Activated T-cell treated with anti-CD3 and anti-CD28 coated beads, Interleukin-2, amount 50 U/mL, for 24 hours (primary cell): Measurements from ENCODE around the gene MIS18A.

Experiments used
- DNase-seq: peaks from one replicate; pipeline ENCODE4 v3.0.0-alpha.2; 2020
- H3K27ac Mint-ChIP-seq: 2 replicates; pipeline ENCODE4 v1.8.0; 2020; ENCODE audit warnings: mild to moderate bottlenecking, mixed read lengths
- H3K27me3 Mint-ChIP-seq: 2 replicates; pipeline ENCODE4 v1.8.0; 2020; ENCODE audit warnings: mixed read lengths
- H3K36me3 Mint-ChIP-seq: 2 replicates; pipeline ENCODE4 v1.8.0; 2020; ENCODE audit warnings: low read depth, mixed read lengths
- H3K4me1 Mint-ChIP-seq: 2 replicates; pipeline ENCODE4 v1.8.0; 2020; ENCODE audit warnings: low read depth, mixed read lengths
- H3K4me3 Mint-ChIP-seq: 2 replicates; pipeline ENCODE4 v1.8.0; 2020; ENCODE audit warnings: mild to moderate bottlenecking, moderate library complexity, mixed read lengths
- H3K9me3 Mint-ChIP-seq: 2 replicates; pipeline ENCODE4 v1.8.0; 2020; ENCODE audit warnings: mixed read lengths

MIS18A gene

GRCh38 chr21:32278518-32279376 is at the start of gene MIS18A:
MIS18A (minus strand) TSS chr21:32279049; CDS start chr21:32279014, 35 bp downstream.
- H3K4me3 Mint-ChIP-seq: peak within 1 kb of the TSS; percentile 100
- no peaks in the 10 kb centered on the region for H3K9me3 Mint-ChIP-seq
- H3K27ac Mint-ChIP-seq: peak within 1 kb of the TSS; percentile 98
- peaks cover 32% of the 10 kb centered on the region for H3K4me1 Mint-ChIP-seq
- H3K27me3 Mint-ChIP-seq: no peaks in the 10 kb centered on the region
- H3K36me3 Mint-ChIP-seq: peaks cover 45% of the 10 kb centered on the region
- peak; percentile 99 for DNase-seq

GRCh38 chr21:32328595-32328994 is 49.7 kb upstream of the MIS18A start:
- Mint-ChIP-seq H3K36me3 (peaks cover 100% of the 10 kb centered on the region), H3K27ac (no peak overlapping the region), H3K9me3 (no peaks in the 10 kb centered on the region), H3K27me3 (no peaks in the 10 kb centered on the region), H3K4me3 (no peak overlapping the region), H3K4me1 (peaks cover 6% of the 10 kb centered on the region)
- no peak for DNase-seq

DNA sequence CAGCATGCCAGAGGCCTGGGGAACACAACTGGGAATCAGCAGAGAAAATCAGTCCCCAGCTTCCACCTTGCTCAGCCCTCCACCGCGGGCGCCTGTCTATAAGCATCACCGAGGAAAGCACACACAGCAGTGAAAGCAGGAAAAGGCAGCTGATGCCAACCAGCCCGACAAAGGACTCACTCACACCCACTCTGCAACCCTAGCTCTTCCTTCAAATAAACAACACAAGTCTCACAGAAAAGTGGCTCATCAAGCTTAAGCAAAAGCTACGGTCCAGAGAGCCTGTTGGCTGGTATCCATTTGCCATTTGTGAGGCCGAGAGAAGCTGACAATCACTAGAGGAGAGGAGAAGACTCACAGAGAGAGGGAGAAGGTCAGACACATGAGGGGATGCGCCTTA is 46.9 kb upstream of the MIS18A start:
- Mint-ChIP-seq H3K36me3 (peaks cover 99% of the 10 kb centered on the region), H3K4me1 (peaks cover 6% of the 10 kb centered on the region), H3K4me3 (no peak overlapping the region), H3K27ac (no peak overlapping the region), H3K9me3 (no peaks in the 10 kb centered on the region), H3K27me3 (no peaks in the 10 kb centered on the region)
- DNase-seq: no peak

- peaks cover 99% of the 10 kb centered on the region for H3K36me3 Mint-ChIP-seq
- H3K4me1 Mint-ChIP-seq: peaks cover 5% of the 10 kb centered on the region
- H3K9me3 Mint-ChIP-seq: no peaks in the 10 kb centered on the region
- H3K27me3 Mint-ChIP-seq: no peaks in the 10 kb centered on the region
- no peak for DNase-seq
- no peak overlapping the region for H3K27ac Mint-ChIP-seq
- no peak overlapping the region for H3K4me3 Mint-ChIP-seq
Observed at GRCh38 chr21:32322676-32323075, 43.8 kb upstream of the MIS18A start.

- Mint-ChIP-seq H3K9me3 (no peaks in the 10 kb centered on the region), H3K4me3 (no peak overlapping the region), H3K27me3 (no peaks in the 10 kb centered on the region), H3K27ac (no peak overlapping the region), H3K4me1 (peaks cover 5% of the 10 kb centered on the region), H3K36me3 (peaks cover 99% of the 10 kb centered on the region)
- DNase-seq: peak; percentile 20
Observed at GRCh38 chr21:32322103-32322502, 43.3 kb upstream of the MIS18A start.

GRCh38 chr21:32321480-32321879 is 42.6 kb upstream of the MIS18A start:
- Mint-ChIP-seq H3K4me3 (no peak overlapping the region), H3K4me1 (peaks cover 1% of the 10 kb centered on the region), H3K27ac (no peak overlapping the region), H3K9me3 (no peaks in the 10 kb centered on the region), H3K36me3 (peaks cover 99% of the 10 kb centered on the region), H3K27me3 (no peaks in the 10 kb centered on the region)
- peak; percentile 12 for DNase-seq

DNA sequence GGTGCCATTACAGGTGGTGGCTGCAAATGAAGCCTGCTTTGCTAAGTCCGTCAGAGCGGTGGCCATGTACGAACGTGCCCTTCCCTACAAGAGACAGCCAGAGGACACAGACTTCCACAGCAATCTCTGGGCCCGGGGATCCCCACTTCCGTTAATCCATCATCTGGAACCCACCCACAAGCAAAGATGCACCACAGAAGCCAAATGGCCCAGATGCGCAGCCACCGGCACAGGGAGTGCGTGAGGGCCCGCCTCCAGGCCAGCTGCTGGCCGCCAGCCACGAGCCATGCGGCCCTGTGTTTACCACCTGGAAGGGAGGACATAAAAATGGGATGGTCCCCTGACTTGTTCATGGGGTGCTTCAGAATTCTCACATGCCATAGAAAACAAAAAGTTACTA is 41.9 kb upstream of the MIS18A start:
- peak; percentile 23 for DNase-seq
- Mint-ChIP-seq H3K27ac (no peak overlapping the region), H3K27me3 (no peaks in the 10 kb centered on the region), H3K4me1 (no peaks in the 10 kb centered on the region), H3K9me3 (no peaks in the 10 kb centered on the region), H3K4me3 (no peak overlapping the region), H3K36me3 (peaks cover 99% of the 10 kb centered on the region)

GRCh38 chr21:32320059-32320458 is 41.2 kb upstream of the MIS18A start:
- Mint-ChIP-seq H3K4me3 (no peak overlapping the region), H3K27ac (peak overlapping the region; percentile 10), H3K36me3 (peaks cover 97% of the 10 kb centered on the region), H3K4me1 (no peaks in the 10 kb centered on the region), H3K9me3 (no peaks in the 10 kb centered on the region), H3K27me3 (no peaks in the 10 kb centered on the region)
- DNase-seq: peak; percentile 25

DNA sequence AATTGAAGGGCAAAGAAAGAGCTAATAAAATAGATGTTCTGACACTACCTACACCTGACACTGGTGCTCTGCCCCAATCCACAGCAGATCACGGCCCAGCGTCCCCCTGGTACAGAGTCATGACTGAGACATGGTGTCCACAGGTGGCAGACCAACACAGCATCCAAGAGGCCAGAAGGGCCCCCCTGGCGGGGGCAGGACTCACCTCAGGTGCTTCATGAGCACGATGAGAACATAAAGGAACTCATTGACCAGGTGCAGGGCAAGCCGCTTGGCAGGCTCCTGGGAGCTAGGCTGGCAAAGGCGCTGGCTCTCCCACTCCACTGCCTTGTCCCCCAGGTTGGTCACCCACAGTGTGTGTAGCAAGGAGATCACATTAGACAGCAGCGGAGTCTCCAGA is 40.2 kb upstream of the MIS18A start:
- Mint-ChIP-seq H3K27ac (no peak overlapping the region), H3K4me3 (no peak overlapping the region), H3K9me3 (no peaks in the 10 kb centered on the region), H3K4me1 (no peaks in the 10 kb centered on the region), H3K36me3 (peaks cover 96% of the 10 kb centered on the region), H3K27me3 (no peaks in the 10 kb centered on the region)
- peak; percentile 23 for DNase-seq

DNA sequence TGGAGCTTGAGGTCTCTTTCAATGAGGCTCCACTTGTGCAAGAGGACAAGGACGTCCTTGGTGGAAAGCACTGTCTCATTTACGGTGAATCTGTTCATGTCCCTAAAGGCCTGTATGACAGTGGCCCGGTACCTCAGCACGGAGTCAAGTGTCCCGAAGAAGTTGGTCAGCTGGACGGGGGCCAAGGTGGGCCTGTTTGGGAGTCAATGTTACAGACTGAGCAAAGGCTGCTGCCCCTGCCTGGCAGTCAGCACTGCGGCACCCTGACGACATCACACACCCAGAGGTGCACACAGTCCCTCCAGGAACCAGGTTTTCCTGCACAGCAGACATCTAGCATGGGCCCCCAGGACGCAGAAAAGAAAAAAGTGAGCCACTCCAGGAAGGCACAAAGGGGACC is 38.9 kb upstream of the MIS18A start:
- Mint-ChIP-seq H3K4me1 (no peaks in the 10 kb centered on the region), H3K27ac (peak overlapping the region; percentile 26), H3K9me3 (no peaks in the 10 kb centered on the region), H3K27me3 (no peaks in the 10 kb centered on the region), H3K36me3 (peaks cover 95% of the 10 kb centered on the region), H3K4me3 (no peak overlapping the region)
- DNase-seq: peak; percentile 26

DNA sequence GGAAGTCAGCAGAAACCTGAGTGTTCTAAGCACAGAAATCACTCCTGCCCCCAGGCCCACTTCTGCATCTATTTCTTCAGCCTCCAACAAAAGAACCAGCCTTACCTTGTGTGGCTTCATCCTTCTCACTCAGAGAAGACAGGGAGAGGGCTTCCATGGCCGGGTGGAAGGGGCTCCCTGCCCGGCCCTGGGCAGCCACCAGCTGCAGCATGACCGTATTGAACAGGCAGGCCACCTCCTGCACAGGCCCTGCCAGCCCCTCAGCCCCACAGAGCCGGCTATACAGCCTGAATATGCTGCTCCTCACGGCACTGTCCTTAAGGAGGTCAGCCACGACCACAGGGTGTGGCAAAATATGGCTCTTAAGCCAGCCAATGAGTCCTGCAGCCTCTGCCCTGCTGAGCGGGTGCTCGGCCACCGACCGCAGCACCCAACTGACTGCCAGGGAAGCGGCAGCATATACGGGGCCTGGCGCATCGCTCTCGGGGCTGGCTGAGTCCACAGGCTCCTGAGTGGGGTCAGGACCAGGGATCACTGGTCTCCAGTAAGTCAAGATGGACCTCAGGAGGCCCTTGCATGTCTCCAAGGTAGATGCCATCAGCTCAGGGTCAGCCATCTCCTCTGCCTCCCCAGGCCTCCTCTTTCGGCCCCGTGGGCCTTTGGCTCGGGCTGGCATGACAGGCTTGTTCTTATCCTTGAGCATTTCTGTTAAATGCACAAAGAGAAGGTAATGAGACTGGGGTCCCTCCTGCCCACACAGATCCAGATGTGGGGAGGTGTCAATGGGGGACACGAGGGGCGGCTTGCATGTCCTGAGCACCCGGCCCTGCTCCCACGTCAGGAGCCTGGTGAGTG is 37.7 kb upstream of the MIS18A start:
- Mint-ChIP-seq H3K9me3 (no peaks in the 10 kb centered on the region), H3K27me3 (no peaks in the 10 kb centered on the region), H3K4me3 (no peak overlapping the region), H3K36me3 (peaks cover 96% of the 10 kb centered on the region), H3K27ac (no peak overlapping the region), H3K4me1 (peaks cover 10% of the 10 kb centered on the region)
- peak; percentile 25 for DNase-seq

- Mint-ChIP-seq H3K27me3 (no peaks in the 10 kb centered on the region), H3K27ac (no peak overlapping the region), H3K9me3 (no peaks in the 10 kb centered on the region), H3K4me1 (peaks cover 18% of the 10 kb centered on the region), H3K36me3 (peaks cover 96% of the 10 kb centered on the region), H3K4me3 (no peak overlapping the region)
- DNase-seq: peak; percentile 19
Observed at GRCh38 chr21:32315511-32316281, 36.8 kb upstream of the MIS18A start.

GRCh38 chr21:32314806-32315205 is 36.0 kb upstream of the MIS18A start:
- H3K4me3 Mint-ChIP-seq: no peak overlapping the region
- H3K27me3 Mint-ChIP-seq: no peaks in the 10 kb centered on the region
- peaks cover 18% of the 10 kb centered on the region for H3K4me1 Mint-ChIP-seq
- no peaks in the 10 kb centered on the region for H3K9me3 Mint-ChIP-seq
- no peak for DNase-seq
- peaks cover 96% of the 10 kb centered on the region for H3K36me3 Mint-ChIP-seq
- H3K27ac Mint-ChIP-seq: no peak overlapping the region

DNA sequence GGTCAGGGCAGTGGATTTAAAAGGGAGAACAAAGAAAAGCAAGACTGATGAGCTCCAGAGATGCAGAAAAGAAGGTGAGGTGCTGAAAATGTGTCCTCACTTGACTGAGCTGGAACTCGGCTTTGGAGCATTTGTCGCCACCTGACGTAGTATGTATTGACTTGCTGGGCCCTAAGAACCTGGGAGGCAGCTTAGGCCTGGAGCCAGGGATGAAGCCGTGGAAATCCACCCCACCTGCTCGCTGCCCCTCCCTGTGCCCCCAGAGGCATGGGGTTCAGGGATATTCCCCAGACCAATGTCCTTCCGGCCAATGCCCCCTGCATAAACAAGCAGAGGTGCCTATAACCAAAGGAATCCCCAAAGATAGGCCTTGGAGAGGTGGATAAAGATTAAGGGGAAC is 34.1 kb upstream of the MIS18A start:
- no peaks in the 10 kb centered on the region for H3K27me3 Mint-ChIP-seq
- no peaks in the 10 kb centered on the region for H3K9me3 Mint-ChIP-seq
- peak; percentile 7 for DNase-seq
- H3K4me3 Mint-ChIP-seq: no peak overlapping the region
- peaks cover 18% of the 10 kb centered on the region for H3K4me1 Mint-ChIP-seq
- H3K36me3 Mint-ChIP-seq: peaks cover 93% of the 10 kb centered on the region
- H3K27ac Mint-ChIP-seq: no peak overlapping the region
